ENCODE results near the gene COX6B1.
A peak's percentile ranks its signal among the peaks of the same experiment; 100 is the strongest.

COX6B1 gene

DNA sequence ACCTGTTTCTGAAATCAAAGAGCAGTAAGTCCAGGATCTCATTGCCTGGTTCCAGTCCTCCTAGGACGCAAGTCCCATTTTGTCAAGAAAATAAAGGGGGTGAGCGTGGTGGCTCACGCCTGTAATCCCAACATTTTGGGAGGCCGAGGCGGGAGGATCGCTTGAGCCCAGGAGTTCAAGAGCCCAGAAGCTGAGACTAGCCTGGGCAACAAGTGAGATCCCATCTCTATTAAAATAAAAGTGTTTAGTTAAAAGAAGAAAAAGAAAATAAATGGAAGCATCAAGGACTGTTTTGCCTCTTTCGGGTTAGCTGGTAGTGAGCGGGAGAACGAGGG is 35.9 kb upstream of the COX6B1 start:
- no peak for TF ChIP-seq TEAD4 (IDR thresholded peaks at IDR 0.05)
- TF ChIP-seq NFIC (IDR thresholded peaks at IDR 0.05) = no peak
- no peak for TF ChIP-seq ZBTB7A (IDR thresholded peaks at IDR 0.05; ENCODE audit: low read depth)
- TF ChIP-seq CEBPB (IDR thresholded peaks at IDR 0.05) = no peak
- TF ChIP-seq, protein P1, sequence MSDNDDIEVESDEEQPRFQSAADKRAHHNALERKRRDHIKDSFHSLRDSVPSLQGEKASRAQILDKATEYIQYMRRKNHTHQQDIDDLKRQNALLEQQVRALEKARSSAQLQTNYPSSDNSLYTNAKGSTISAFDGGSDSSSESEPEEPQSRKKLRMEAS (IDR thresholded peaks at IDR 0.05) = no peak
- TF ChIP-seq, protein P2, sequence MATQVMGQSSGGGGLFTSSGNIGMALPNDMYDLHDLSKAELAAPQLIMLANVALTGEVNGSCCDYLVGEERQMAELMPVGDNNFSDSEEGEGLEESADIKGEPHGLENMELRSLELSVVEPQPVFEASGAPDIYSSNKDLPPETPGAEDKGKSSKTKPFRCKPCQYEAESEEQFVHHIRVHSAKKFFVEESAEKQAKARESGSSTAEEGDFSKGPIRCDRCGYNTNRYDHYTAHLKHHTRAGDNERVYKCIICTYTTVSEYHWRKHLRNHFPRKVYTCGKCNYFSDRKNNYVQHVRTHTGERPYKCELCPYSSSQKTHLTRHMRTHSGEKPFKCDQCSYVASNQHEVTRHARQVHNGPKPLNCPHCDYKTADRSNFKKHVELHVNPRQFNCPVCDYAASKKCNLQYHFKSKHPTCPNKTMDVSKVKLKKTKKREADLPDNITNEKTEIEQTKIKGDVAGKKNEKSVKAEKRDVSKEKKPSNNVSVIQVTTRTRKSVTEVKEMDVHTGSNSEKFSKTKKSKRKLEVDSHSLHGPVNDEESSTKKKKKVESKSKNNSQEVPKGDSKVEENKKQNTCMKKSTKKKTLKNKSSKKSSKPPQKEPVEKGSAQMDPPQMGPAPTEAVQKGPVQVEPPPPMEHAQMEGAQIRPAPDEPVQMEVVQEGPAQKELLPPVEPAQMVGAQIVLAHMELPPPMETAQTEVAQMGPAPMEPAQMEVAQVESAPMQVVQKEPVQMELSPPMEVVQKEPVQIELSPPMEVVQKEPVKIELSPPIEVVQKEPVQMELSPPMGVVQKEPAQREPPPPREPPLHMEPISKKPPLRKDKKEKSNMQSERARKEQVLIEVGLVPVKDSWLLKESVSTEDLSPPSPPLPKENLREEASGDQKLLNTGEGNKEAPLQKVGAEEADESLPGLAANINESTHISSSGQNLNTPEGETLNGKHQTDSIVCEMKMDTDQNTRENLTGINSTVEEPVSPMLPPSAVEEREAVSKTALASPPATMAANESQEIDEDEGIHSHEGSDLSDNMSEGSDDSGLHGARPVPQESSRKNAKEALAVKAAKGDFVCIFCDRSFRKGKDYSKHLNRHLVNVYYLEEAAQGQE (IDR thresholded peaks at IDR 0.05; ENCODE audit: low read depth) = no peak
- TF ChIP-seq, protein P3, sequence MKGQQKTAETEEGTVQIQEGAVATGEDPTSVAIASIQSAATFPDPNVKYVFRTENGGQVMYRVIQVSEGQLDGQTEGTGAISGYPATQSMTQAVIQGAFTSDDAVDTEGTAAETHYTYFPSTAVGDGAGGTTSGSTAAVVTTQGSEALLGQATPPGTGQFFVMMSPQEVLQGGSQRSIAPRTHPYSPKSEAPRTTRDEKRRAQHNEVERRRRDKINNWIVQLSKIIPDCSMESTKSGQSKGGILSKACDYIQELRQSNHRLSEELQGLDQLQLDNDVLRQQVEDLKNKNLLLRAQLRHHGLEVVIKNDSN (IDR thresholded peaks at IDR 0.05) = no peak
- TF ChIP-seq RAD21 (IDR thresholded peaks at IDR 0.05; ENCODE audit: low read depth) = no peak
- TF ChIP-seq YY1 (IDR thresholded peaks at IDR 0.05; ENCODE audit: low read depth) = no peak
- no peak for TF ChIP-seq EP300 (IDR thresholded peaks at IDR 0.05; ENCODE audit: borderline replicate concordance)
- no peak for TF ChIP-seq FOXM1 (IDR thresholded peaks at IDR 0.05; ENCODE audit: borderline replicate concordance, low read depth)
- no peak for TF ChIP-seq CREB1 (IDR thresholded peaks at IDR 0.05; ENCODE audit: low read depth)
- no peak for TF ChIP-seq TAF1 (IDR thresholded peaks at IDR 0.05; ENCODE audit: low read depth)
- TF ChIP-seq EGR1 (IDR thresholded peaks at IDR 0.05) = no peak
- TF ChIP-seq TCF12 (IDR thresholded peaks at IDR 0.05; ENCODE audit: low read depth) = no peak

DNA sequence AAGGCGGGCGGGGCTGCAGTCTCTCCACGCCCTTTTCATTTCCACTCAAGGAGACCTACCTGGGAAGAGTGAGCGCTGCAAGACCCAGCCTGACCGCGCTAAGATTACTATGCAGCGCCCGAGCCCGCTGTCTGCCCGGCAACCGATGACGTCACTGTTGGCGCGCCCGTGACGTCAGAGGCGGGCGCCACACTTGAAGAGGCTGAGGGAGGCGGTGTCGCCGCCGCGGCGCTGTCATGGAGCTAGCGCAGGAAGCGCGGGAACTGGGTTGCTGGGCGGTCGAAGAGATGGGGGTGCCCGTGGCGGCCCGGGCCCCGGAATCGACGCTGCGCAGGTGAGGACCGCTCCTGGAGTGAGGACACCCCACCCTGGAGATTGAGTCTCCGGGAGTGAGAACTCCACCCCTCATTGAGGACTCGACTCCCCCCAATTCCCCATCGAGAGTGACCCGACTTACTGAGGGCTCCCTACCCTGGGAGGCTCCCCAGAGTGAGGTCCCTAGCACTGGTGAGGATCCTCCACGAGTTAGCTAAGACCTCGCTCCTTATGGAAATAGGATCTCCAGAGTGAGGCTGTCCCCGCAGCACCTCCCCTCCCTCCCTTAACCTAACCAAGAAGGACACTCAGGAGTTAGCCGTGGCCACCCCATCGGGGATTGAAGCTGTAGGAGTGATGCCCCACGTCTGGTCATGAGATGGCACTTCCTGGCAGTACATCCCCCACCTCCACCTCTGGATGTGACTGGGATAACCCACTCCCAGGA is 35.4 kb upstream of the COX6B1 start, which contains the start of gene HAUS5:
Gene HAUS5, plus strand, starts transcription at position 177 of the 763 bp plus-strand sequence. Its CDS starts 60 bp downstream, at position 237.
- TF ChIP-seq TAF1 (IDR thresholded peaks at IDR 0.05; ENCODE audit: low read depth) (peak; percentile 66; the same call in 1 of the 2 replicates), CEBPB (IDR thresholded peaks at IDR 0.05) (no peak), EGR1 (IDR thresholded peaks at IDR 0.05) (no peak), CREB1 (IDR thresholded peaks at IDR 0.05; ENCODE audit: low read depth) (peak; percentile 100), TEAD4 (IDR thresholded peaks at IDR 0.05) (no peak), YY1 (IDR thresholded peaks at IDR 0.05; ENCODE audit: low read depth) (peak; percentile 80), EP300 (IDR thresholded peaks at IDR 0.05; ENCODE audit: borderline replicate concordance) (no peak), RAD21 (IDR thresholded peaks at IDR 0.05; ENCODE audit: low read depth) (no peak)
- TF ChIP-seq, protein P1 (IDR thresholded peaks at IDR 0.05) = peak; percentile 79

GRCh38 chr19:35613574-35613973 is 34.5 kb upstream of the COX6B1 start:
- TF ChIP-seq ZBTB7A (IDR thresholded peaks at IDR 0.05; ENCODE audit: low read depth) = no peak
- no peak for TF ChIP-seq EP300 (IDR thresholded peaks at IDR 0.05; ENCODE audit: borderline replicate concordance)
- no peak for TF ChIP-seq FOXM1 (IDR thresholded peaks at IDR 0.05; ENCODE audit: borderline replicate concordance, low read depth)
- no peak for TF ChIP-seq TAF1 (IDR thresholded peaks at IDR 0.05; ENCODE audit: low read depth)
- no peak for TF ChIP-seq TEAD4 (IDR thresholded peaks at IDR 0.05)
- no peak for TF ChIP-seq RAD21 (IDR thresholded peaks at IDR 0.05; ENCODE audit: low read depth)
- TF ChIP-seq, protein P1 (IDR thresholded peaks at IDR 0.05) = no peak
- TF ChIP-seq YY1 (IDR thresholded peaks at IDR 0.05; ENCODE audit: low read depth) = no peak
- TF ChIP-seq, protein P3 (IDR thresholded peaks at IDR 0.05) = no peak
- no peak for TF ChIP-seq CREB1 (IDR thresholded peaks at IDR 0.05; ENCODE audit: low read depth)
- no peak for TF ChIP-seq CEBPB (IDR thresholded peaks at IDR 0.05)
- no peak for TF ChIP-seq EGR1 (IDR thresholded peaks at IDR 0.05)
- TF ChIP-seq NFIC (IDR thresholded peaks at IDR 0.05) = no peak
- TF ChIP-seq TCF12 (IDR thresholded peaks at IDR 0.05; ENCODE audit: low read depth) = no peak
- TF ChIP-seq, protein P2 (IDR thresholded peaks at IDR 0.05; ENCODE audit: low read depth) = no peak

GRCh38 chr19:35615036-35615435 is 33.1 kb upstream of the COX6B1 start:
- no peak for TF ChIP-seq FOXM1 (IDR thresholded peaks at IDR 0.05; ENCODE audit: borderline replicate concordance, low read depth)
- TF ChIP-seq NFIC (IDR thresholded peaks at IDR 0.05) = no peak
- no peak for TF ChIP-seq YY1 (IDR thresholded peaks at IDR 0.05; ENCODE audit: low read depth)
- no peak for TF ChIP-seq ZBTB7A (IDR thresholded peaks at IDR 0.05; ENCODE audit: low read depth)
- TF ChIP-seq, protein P2 (IDR thresholded peaks at IDR 0.05; ENCODE audit: low read depth) = no peak
- TF ChIP-seq RAD21 (IDR thresholded peaks at IDR 0.05; ENCODE audit: low read depth) = no peak
- TF ChIP-seq, protein P1 (IDR thresholded peaks at IDR 0.05) = no peak
- TF ChIP-seq TCF12 (IDR thresholded peaks at IDR 0.05; ENCODE audit: low read depth) = no peak
- TF ChIP-seq EP300 (IDR thresholded peaks at IDR 0.05; ENCODE audit: borderline replicate concordance) = no peak
- no peak for TF ChIP-seq CREB1 (IDR thresholded peaks at IDR 0.05; ENCODE audit: low read depth)
- TF ChIP-seq, protein P3 (IDR thresholded peaks at IDR 0.05) = no peak
- TF ChIP-seq EGR1 (IDR thresholded peaks at IDR 0.05) = no peak
- no peak for TF ChIP-seq TEAD4 (IDR thresholded peaks at IDR 0.05)
- no peak for TF ChIP-seq CEBPB (IDR thresholded peaks at IDR 0.05)
- TF ChIP-seq TAF1 (IDR thresholded peaks at IDR 0.05; ENCODE audit: low read depth) = no peak

Measured in Ishikawa (cell line).